Activated CD8-positive, alpha-beta memory T cell treated with anti-CD3 and anti-CD28 coated beads for 36 hours (primary cell): ENCODE measurements around the gene RTEL1. TPM values are rescaled to one million over a fixed set of nuclear protein-coding genes. Genes with fewer than 3 reads are reported as not detected.
"Not testable (repeated sequence)": the region's sequence is repeated elsewhere in the genome, so short reads cannot be mapped to it uniquely, and the experiment has no call there.

Experiments
- CTCF ChIA-PET: fragments of 350-600 bp; sonication (Branson Sonifier 250); formaldehyde crosslinking; loops from one replicate; lab custom pipeline; 2021; ENCODE audit warnings: antibody characterized with exemption; lab: Charles Lee
- POLR2A ChIA-PET: fragments of 350-600 bp; sonication (Branson Sonifier 250); formaldehyde crosslinking; loops from one replicate; lab custom pipeline; 2021; ENCODE audit warnings: antibody characterized with exemption; lab: Charles Lee
- total RNA-seq, 2 experiments: library from RNA; stranded (reverse); gene quantifications; one replicate each; pipeline ENCODE4 v1.2.3, GENCODE V29; 2021

Gene RTEL1
- 10 to 100 TPM; 51.2 to 56.8 TPM for total RNA-seq

DNA sequence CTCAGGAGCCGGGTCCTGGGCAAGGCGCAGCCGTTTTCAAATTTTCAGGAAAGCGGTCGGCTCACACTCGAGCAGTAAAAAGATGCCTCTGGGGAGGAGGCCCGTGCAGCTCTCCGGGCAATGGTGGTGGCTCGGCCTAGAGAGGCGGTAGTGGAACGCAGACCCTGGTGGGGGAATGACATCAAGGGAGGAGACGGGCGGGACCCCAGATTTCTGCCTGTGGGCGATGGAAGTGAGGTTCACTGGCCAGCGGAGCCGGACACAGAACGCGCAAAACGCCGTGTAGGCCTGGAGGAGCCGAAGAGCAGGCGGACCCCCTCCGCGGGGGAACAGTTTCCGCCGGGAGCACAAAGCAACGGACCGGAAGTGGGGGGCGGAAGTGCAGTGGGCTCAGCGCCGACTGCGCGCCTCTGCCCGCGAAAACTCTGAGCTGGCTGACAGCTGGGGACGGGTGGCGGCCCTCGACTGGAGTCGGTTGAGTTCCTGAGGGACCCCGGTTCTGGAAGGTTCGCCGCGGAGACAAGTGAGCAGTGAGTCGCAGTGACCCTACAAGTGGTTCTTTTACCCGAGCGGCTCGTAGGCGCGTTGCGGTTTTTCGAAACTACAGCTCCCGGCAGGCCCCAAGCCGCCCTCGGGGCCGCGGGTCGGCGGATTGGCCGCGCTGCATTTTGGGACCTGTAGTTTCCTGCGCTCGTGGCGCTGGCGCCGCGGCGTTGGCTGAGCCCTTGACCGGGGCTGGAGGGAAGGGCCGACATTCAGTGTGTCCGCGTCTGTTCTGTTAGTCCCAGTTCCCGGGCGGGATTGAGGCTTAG is at the start of gene RTEL1:
Gene RTEL1, plus strand, starts transcription at position 376 of the 812 bp plus-strand sequence. CDS start 1,091 bp downstream, outside the sequence.
- ChIA-PET CTCF (interaction anchor here (0.7 to 1.6 kb wide), 7 partner anchors 10 to 402 kb away, joined by 3 to 8 read pairs (median 3); partner anchors contain the start of genes PTK6 and UCKL1), POLR2A (interaction anchor here (0.8 to 1.7 kb wide), 7 partner anchors 16 to 207 kb away, joined by 3 to 10 read pairs (median 4); partner anchors contain the start of genes GMEB2, PPDPF, PTK6 and TPD52L2)

GRCh38 chr20:63610581-63611435 is 47.3 kb upstream of the RTEL1 start:
- POLR2A ChIA-PET = no interaction called here

GRCh38 chr20:63611646-63612045 is 46.5 kb upstream of the RTEL1 start:
- POLR2A ChIA-PET = no interaction called here
- CTCF ChIA-PET = no interaction called here

More at GRCh38 chr20:63610581-63611435, 47.3 kb upstream of the RTEL1 start:
- CTCF ChIA-PET = no interaction called here

GRCh38 chr20:63612276-63612931 is 45.7 kb upstream of the RTEL1 start:
- POLR2A ChIA-PET = no interaction called here
- CTCF ChIA-PET = no interaction called here

DNA sequence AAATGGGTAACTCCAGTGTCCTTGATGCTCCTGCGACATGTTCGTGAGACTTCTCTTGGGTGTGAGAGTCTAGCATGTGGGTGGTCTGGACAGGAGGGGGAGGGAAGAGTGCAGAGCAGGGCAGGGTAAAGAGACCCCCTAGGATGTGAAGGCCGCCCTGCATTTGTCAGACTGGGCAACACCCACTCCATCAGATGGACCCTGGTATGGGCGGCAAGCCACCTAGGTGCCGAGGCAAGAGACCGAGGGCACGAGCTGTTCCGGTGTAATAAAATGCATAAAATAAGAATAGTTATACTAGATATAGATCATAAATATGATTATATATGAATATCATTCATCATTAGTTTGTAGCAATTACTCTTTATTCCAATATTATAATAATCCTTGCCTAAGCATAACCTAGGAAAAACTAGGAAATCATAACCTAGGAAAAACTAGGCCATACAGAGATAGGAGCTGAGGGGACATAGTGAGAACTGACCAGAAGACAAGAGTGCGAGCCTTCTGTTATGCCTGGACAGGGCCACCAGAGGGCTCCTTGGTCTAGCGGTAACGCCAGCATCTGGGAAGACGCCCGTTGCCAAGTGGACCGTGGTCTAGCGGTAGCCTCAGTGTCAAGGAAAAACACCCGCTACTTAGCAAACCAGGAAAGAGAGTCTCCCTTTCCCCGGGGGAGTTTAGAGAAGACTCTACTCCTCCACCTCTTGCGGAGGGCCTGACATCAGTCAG is 44.1 kb upstream of the RTEL1 start:
- POLR2A ChIA-PET = not testable (repeated sequence)
- CTCF ChIA-PET = interaction anchor here (0.8 kb wide), 1 partner anchor 27 kb away, joined by 3 read pairs; no protein-coding TSS in a partner anchor

DNA sequence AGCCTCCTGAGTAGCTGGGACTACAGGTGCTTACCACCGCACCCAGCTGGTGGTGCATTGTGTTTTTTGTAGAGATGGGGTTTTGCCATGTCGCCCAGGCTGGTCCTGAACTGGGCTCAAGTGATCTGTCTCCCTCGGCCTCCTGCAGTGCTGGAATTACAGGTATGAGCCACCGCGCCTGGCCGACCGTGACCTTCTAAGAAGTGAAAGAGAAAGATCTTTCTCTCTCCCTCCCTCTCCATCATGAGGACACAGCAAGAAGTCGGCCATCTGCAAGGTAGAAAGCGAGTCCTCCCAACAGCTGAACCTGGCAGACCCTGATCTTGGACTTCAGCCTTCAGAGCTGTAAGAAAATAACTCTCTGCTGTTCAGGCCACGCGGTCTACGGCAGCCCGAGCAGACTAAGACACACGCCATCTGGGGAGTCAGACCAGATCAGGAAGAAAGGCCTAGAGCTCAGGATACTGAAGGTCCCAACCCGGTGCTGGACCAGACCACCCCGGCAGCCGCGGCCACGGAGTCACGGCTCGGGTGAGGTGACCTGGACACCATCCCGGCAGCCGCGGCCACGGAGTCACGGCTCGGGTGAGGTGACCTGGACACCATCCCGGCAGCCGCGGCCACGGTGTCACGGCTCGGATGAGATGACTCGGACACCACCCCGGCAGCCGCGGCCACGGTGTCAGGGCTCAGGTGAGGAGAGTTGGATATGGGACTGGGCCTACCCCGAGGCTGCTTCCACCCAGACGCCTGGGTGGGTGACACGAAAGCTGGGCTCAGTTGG is 40.8 kb upstream of the RTEL1 start:
- ChIA-PET CTCF (no interaction called here), POLR2A (no interaction called here)

- CTCF ChIA-PET = no interaction called here
- POLR2A ChIA-PET = no interaction called here
Observed at GRCh38 chr20:63617876-63618265, 40.2 kb upstream of the RTEL1 start.

- ChIA-PET CTCF (no interaction called here), POLR2A (no interaction called here)
Observed at GRCh38 chr20:63618291-63618980, 39.7 kb upstream of the RTEL1 start.

DNA sequence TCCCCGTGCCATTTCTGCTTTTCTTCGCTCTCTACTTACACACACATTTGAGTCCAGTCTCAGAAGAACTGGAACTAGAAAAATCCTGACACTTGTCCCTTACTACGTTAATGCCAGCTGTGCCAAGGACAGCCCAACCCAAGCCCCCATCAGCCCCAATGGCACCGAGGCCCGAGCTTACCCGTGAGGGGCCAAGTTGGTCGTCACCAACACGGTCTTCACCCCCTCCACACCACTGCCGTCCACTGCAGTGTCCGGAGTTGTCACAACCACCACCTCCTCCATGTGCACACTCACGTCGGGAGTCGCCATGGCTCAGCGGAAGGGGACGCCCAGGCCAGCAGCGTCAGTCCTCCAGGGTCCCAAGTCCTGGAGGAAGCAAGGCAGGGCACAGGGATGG is 39.0 kb upstream of the RTEL1 start:
- CTCF ChIA-PET = no interaction called here
- POLR2A ChIA-PET = no interaction called here

DNA sequence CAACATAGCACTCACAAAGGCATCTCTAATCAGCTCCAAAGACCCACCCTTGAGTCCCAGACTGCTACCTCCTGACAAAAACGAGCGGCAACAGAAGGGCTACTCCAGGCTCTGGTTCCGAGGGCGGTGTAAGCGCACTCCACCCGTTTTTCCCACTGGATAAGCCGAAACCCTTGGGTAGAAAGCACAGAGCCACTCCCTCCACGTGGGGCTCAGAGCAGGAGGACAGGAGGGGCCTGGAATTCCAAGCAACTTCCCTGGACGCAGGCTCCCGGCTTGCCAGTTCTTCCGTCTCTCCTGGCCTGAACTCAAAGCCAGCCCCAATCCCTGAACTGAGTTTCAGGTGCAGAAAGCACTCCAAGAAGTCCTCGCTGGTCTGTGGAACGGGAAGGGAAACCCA is 38.6 kb upstream of the RTEL1 start:
- ChIA-PET CTCF (no interaction called here), POLR2A (no interaction called here)

DNA sequence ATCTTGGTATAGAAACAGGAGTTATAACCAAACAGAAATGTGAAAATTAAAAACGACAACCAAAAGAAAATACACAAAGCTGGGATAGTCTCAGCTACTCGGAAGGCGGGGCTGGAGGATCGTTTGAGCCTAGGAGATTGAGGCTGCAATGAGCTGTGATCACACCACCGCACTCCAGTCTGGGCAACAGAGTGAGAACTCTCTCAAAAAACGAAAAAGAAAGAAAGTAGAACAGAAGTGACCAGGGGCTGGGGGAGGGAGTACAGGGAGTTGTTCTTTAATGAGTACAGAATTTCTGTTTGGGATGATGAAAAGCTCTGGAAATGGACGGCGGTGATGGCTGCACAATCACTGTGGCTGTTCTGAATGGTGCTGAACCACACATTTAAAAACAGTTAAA is 37.1 kb upstream of the RTEL1 start:
- CTCF ChIA-PET = interaction anchor here (0.6 kb wide), 1 partner anchor 14 kb away, joined by 4 read pairs; no protein-coding TSS in a partner anchor
- POLR2A ChIA-PET = no interaction called here

DNA sequence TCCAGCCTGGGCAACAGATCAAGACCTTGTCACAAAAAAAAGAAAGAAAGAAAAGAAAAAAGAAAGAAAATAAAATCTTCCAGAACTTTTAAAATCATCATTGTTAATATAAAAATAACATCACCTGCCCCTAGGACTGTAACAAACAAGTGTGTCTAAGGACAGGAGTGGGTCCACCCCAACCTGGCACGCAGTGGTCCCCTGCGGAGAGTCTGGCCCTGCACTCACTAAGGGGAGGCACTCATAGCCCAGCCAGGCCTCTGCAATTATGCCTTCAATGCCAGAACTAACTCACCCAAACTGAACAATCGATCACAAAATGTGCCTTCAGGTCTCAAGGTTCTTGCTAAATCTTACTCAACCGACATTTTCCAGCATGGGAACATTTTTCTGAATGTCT is 36.0 kb upstream of the RTEL1 start:
- POLR2A ChIA-PET = no interaction called here

GRCh38 chr20:63622732-63623131 is 35.4 kb upstream of the RTEL1 start:
- POLR2A ChIA-PET = interaction anchor here (1.0 kb wide), 1 partner anchor 19 kb away, joined by 3 read pairs; no protein-coding TSS in a partner anchor
- CTCF ChIA-PET = interaction anchor here (1.0 kb wide), 1 partner anchor 85 kb away, joined by 3 read pairs; no protein-coding TSS in a partner anchor

More for the DNA sequence above, 36.0 kb upstream of the RTEL1 start:
- CTCF ChIA-PET = interaction anchor here (0.7 to 1.0 kb wide), 2 partner anchors 40 to 84 kb away, joined by 3 read pairs; no protein-coding TSS in a partner anchor

DNA sequence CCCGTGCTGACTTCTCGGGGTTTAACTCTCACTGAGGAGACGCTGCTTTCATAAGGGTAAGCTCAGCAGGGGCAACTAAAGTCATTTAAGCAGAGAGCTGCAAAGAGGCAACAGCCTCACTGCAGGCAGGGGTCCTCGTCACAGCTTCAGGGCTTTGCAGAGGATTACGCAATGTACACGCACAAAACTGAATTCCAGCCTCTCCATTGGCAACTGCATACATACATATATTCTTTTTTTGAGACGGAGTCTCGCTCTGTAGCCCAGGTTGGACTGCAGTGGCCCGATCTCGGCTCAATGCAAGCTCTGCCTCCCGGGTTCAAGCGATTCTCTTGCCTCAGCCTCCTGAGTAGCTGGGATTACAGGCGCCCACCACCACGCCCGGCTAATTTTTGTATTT is 33.6 kb upstream of the RTEL1 start:
- ChIA-PET POLR2A (interaction anchor here (1.4 kb wide), 1 partner anchor 29 kb away, joined by 3 read pairs; the partner anchor contains the start of gene STMN3), CTCF (interaction anchor here (1.1 kb wide), 1 partner anchor 11 kb away, joined by 3 read pairs; no protein-coding TSS in a partner anchor)

DNA sequence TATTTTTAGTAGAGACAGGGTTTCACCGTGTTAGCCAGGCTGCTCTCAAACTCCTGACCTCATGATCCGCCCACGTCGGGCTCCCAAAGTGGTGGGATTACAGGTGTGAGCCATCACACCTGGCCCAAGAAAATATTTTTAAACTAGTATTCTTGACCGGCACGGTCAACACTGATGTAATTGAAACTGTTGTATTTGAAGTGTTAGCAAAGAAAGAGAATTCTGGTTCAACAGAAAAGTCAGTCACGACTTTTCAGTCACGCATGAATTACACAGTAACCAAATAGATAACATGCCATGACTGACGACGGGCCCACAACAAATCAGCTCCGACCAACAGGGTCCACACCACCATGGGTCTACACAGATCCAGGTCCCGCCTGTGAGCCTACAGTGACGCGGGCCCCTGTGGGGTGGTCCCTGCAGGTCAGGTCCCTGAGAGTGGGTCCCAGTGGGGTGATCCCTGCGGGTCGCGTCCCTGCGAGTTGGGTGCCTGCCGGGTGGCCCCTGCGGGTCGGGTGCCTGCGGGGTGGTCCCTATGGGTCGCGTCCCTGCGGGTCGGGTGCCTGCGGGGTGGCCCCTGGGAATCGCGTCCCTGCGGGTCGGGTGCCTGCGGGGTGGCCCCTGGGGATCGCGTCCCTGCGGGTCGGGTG is 32.2 kb upstream of the RTEL1 start:
- ChIA-PET POLR2A (interaction anchor here (0.8 kb wide), 1 partner anchor 82 kb away, joined by 7 read pairs; no protein-coding TSS in a partner anchor), CTCF (no interaction called here)

DNA sequence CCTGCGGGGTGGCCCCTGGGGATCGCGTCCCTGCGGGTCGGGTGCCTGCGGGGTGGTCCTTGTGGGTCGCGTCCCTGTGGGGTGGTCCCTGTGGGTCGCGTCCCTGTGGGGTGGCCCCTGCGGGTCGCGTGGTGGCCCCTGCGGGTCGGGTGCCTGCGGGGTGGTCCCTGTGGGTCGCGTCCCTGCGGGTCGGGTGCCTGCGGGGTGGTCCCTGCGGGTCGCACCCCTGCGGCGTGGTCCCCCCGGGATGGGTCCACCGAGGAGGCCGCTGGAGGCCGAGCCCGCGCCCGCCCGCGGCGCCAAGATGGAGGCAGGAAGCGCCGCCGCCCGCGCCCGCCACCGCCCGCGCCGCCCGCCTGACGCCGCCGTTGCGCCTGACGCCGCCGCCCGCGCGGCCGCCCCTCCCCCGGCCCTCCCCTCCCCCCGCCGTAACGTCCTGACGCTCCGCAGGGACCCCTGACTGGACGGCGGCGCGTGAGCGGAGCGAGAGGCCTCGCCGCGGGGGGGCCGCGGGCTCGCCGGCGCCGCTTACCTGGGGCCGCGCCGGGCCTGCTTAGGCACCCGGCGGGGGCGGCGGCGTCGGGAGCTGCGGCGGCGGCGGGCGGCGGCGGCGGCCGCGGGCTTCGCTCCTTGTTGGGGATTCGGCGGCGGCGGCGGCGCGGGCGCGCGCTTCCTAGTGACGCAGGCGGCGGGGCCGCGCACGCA is 31.5 kb upstream of the RTEL1 start, which contains the start of gene GMEB2:
Gene GMEB2, minus strand, starts transcription at position 678 of the 705 bp plus-strand sequence. CDS start 7,704 bp downstream, outside the sequence.
- CTCF ChIA-PET = interaction anchor here (1.2 to 1.4 kb wide), 2 partner anchors 14 to 412 kb away, joined by 3 read pairs; no protein-coding TSS in a partner anchor
- POLR2A ChIA-PET = interaction anchor here (0.8 to 1.9 kb wide), 7 partner anchors 9 to 106 kb away, joined by 3 to 13 read pairs (median 8); partner anchors contain the start of genes ARFRP1, PPDPF, RTEL1 and STMN3
